GM23338 (cell line): Measurements from ENCODE around the gene OLFM1.

Experiments
- EZH2 ChIP-seq: fragments of 200-600 bp; sonication (generic); IDR thresholded peaks from one replicate; pipeline ENCODE4 v1.8.0; 2017; ENCODE audit warnings: antibody characterized with exemption, mild to moderate bottlenecking, low read depth; ENCODE audit not compliant: unreplicated experiment
- POLR2AphosphoS5 ChIP-seq: IDR thresholded peaks from 2 replicates; pipeline ENCODE4 v1.6.1; 2016; ENCODE audit warnings: antibody characterized with exemption, low read depth
- TF ChIP-seq, protein P1 (sequence below), 2 experiments: fragments of 200-600 bp in 1 of 2; sonication (generic) in 1 of 2; conservative IDR thresholded peaks; 2 replicates each; pipeline versions ENCODE4 v1.5.1 to v1.6.1; 2016 to 2017; ENCODE audit warnings: antibody characterized with exemption in 2 of 2, low read depth in 2 of 2, mild to moderate bottlenecking in 2 of 2, moderate library complexity in 1 of 2
- TF ChIP-seq, protein P2 (sequence below): fragments of 250-450 bp; sonication (Bioruptor Pico); IDR thresholded peaks from 2 replicates; pipeline ENCODE4 v1.5.0; 2020; ENCODE audit warnings: mild to moderate bottlenecking, moderate library complexity
- TF ChIP-seq, protein P3 (sequence below): IDR thresholded peaks from one replicate; pipeline ENCODE4 v1.6.1; 2018; ENCODE audit warnings: antibody characterized with exemption; ENCODE audit not compliant: unreplicated experiment

DNA sequence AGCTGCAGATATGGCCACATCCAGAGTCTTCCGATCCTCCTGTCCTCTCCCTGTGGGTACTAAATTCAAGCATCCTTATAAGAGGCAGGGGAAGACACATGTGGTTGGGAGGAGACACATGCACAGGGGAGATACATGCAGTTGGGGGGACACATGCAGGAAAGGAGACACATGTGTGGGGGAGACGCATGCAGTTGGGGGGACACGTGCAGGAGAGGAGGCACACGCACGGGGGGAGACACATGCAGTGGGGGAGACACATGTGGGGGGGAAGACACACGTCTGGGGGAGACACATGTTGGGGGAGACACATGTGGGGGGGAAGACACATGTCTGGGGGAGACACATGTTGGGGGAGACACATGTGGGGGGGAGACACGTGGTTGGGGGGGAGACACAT is 21.2 kb upstream of the OLFM1 start:
- TF ChIP-seq, protein P1, sequence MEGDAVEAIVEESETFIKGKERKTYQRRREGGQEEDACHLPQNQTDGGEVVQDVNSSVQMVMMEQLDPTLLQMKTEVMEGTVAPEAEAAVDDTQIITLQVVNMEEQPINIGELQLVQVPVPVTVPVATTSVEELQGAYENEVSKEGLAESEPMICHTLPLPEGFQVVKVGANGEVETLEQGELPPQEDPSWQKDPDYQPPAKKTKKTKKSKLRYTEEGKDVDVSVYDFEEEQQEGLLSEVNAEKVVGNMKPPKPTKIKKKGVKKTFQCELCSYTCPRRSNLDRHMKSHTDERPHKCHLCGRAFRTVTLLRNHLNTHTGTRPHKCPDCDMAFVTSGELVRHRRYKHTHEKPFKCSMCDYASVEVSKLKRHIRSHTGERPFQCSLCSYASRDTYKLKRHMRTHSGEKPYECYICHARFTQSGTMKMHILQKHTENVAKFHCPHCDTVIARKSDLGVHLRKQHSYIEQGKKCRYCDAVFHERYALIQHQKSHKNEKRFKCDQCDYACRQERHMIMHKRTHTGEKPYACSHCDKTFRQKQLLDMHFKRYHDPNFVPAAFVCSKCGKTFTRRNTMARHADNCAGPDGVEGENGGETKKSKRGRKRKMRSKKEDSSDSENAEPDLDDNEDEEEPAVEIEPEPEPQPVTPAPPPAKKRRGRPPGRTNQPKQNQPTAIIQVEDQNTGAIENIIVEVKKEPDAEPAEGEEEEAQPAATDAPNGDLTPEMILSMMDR (conservative IDR thresholded peaks at IDR 0.05; ENCODE audit: low read depth in 2 of 2): no peak
- TF ChIP-seq POLR2AphosphoS5 (no peak), EZH2 (no peak)
- TF ChIP-seq, protein P2, sequence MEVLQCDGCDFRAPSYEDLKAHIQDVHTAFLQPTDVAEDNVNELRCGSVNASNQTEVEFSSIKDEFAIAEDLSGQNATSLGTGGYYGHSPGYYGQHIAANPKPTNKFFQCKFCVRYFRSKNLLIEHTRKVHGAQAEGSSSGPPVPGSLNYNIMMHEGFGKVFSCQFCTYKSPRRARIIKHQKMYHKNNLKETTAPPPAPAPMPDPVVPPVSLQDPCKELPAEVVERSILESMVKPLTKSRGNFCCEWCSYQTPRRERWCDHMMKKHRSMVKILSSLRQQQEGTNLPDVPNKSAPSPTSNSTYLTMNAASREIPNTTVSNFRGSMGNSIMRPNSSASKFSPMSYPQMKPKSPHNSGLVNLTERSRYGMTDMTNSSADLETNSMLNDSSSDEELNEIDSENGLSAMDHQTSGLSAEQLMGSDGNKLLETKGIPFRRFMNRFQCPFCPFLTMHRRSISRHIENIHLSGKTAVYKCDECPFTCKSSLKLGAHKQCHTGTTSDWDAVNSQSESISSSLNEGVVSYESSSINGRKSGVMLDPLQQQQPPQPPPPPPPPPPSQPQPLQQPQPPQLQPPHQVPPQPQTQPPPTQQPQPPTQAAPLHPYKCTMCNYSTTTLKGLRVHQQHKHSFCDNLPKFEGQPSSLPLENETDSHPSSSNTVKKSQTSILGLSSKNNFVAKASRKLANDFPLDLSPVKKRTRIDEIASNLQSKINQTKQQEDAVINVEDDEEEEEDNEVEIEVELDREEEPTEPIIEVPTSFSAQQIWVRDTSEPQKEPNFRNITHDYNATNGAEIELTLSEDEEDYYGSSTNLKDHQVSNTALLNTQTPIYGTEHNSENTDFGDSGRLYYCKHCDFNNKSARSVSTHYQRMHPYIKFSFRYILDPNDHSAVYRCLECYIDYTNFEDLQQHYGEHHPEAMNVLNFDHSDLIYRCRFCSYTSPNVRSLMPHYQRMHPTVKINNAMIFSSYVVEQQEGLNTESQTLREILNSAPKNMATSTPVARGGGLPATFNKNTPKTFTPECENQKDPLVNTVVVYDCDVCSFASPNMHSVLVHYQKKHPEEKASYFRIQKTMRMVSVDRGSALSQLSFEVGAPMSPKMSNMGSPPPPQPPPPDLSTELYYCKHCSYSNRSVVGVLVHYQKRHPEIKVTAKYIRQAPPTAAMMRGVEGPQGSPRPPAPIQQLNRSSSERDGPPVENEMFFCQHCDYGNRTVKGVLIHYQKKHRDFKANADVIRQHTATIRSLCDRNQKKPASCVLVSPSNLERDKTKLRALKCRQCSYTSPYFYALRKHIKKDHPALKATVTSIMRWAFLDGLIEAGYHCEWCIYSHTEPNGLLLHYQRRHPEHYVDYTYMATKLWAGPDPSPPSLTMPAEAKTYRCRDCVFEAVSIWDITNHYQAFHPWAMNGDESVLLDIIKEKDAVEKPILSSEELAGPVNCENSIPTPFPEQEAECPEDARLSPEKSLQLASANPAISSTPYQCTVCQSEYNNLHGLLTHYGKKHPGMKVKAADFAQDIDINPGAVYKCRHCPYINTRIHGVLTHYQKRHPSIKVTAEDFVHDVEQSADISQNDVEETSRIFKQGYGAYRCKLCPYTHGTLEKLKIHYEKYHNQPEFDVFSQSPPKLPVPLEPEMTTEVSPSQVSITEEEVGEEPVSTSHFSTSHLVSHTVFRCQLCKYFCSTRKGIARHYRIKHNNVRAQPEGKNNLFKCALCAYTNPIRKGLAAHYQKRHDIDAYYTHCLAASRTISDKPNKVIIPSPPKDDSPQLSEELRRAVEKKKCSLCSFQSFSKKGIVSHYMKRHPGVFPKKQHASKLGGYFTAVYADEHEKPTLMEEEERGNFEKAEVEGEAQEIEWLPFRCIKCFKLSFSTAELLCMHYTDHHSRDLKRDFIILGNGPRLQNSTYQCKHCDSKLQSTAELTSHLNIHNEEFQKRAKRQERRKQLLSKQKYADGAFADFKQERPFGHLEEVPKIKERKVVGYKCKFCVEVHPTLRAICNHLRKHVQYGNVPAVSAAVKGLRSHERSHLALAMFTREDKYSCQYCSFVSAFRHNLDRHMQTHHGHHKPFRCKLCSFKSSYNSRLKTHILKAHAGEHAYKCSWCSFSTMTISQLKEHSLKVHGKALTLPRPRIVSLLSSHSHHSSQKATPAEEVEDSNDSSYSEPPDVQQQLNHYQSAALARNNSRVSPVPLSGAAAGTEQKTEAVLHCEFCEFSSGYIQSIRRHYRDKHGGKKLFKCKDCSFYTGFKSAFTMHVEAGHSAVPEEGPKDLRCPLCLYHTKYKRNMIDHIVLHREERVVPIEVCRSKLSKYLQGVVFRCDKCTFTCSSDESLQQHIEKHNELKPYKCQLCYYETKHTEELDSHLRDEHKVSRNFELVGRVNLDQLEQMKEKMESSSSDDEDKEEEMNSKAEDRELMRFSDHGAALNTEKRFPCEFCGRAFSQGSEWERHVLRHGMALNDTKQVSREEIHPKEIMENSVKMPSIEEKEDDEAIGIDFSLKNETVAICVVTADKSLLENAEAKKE: no peak
- TF ChIP-seq, protein P3, sequence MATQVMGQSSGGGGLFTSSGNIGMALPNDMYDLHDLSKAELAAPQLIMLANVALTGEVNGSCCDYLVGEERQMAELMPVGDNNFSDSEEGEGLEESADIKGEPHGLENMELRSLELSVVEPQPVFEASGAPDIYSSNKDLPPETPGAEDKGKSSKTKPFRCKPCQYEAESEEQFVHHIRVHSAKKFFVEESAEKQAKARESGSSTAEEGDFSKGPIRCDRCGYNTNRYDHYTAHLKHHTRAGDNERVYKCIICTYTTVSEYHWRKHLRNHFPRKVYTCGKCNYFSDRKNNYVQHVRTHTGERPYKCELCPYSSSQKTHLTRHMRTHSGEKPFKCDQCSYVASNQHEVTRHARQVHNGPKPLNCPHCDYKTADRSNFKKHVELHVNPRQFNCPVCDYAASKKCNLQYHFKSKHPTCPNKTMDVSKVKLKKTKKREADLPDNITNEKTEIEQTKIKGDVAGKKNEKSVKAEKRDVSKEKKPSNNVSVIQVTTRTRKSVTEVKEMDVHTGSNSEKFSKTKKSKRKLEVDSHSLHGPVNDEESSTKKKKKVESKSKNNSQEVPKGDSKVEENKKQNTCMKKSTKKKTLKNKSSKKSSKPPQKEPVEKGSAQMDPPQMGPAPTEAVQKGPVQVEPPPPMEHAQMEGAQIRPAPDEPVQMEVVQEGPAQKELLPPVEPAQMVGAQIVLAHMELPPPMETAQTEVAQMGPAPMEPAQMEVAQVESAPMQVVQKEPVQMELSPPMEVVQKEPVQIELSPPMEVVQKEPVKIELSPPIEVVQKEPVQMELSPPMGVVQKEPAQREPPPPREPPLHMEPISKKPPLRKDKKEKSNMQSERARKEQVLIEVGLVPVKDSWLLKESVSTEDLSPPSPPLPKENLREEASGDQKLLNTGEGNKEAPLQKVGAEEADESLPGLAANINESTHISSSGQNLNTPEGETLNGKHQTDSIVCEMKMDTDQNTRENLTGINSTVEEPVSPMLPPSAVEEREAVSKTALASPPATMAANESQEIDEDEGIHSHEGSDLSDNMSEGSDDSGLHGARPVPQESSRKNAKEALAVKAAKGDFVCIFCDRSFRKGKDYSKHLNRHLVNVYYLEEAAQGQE: no peak
